Activated CD4-positive, CD25-positive, alpha-beta regulatory T cell treated with anti-CD3 and anti-CD28 coated beads, Interleukin-2, amount 50 U/mL, for 24 hours (primary cell): ENCODE results near the gene ANAPC13.

Experiments
- ATAC-seq, 2 donors: fragments of 150-1000 bp; cut with Tn5 transposase; one replicate each; pipeline ENCODE4 v1.10.0; 2021; ENCODE audit warnings: mild to moderate bottlenecking in 1 of 2, moderate library complexity in 1 of 2

Gene ANAPC13

DNA sequence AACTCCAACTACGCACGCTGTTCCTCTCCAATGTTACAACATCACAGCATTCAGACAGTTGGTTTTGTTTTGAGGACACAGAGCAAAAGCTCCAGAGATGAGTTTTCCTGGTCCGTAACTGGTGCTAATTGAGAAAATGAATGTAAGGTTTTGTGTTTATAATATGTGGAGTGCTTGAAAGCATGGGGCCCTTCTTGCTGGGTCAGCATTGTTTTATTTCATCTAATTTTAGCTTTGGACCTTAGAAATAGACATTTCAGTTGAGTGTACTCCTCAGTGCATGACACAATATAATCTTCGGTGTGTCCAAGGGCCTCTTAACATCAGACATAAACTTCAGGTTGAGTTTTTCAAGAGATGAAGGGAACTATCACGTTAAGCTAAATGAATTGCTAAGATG, 37.1 kb downstream of the ANAPC13 start:
- no peak for ATAC-seq

DNA sequence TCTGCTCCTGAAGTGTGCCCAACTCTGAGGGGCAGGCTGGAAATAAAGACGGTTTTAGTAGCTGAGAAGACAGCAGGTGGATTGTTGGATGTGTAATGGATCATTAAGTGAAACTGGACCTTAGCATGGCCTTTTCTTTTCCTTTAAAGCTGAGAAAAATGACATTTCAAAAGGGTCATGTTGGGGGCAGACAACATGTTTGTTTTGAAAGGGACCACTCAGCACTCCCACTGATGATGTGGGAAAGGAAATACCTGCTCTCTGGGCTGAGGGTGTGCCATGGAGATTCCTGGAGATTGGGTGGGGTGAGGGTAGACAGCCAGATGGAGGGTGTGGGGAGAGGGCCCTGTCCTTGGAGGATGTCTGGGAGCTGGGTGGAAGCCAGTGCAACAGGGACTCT, 38.4 kb downstream of the ANAPC13 start:
- no peak for ATAC-seq

DNA sequence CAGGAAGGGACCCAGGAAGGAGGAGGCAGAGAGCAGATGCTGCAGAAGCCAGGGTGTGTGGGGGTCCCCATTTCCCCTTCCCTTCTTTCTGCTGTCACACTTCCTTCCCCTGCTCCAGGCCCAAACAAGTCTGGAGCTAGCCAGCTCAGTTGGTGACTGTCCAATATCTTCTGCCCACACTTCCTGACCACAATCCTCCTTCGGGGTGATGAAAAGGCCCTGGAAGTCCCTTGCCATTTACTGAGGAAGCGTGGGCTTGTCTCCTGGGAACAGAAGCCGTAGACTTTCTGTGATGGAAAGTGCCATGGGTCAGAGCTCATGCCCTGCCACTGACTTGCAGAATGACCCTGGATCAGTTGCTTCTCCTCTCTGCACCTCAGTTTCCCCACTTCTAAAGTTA, 39.0 kb downstream of the ANAPC13 start:
- ATAC-seq = no peak

DNA sequence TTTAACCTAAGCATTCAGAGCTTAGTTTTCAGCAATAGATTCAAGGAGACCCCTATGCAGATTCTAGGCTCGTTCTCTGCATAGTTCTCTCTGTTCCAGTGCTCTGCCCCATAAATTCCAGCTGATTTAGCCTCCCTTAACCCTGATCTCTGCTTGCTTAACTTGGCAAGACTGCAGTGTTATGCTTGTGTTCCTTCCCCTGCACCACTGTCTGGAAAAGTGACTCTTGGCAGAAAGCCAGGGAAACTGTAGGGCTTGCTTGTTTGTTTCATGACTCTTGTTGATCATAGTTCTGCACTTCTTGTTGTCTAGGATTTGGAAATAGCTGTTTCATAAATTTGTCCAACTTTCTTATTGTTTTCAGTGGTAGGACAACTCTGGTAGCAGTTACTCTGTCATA, 40.1 kb downstream of the ANAPC13 start:
- ATAC-seq = no peak

DNA sequence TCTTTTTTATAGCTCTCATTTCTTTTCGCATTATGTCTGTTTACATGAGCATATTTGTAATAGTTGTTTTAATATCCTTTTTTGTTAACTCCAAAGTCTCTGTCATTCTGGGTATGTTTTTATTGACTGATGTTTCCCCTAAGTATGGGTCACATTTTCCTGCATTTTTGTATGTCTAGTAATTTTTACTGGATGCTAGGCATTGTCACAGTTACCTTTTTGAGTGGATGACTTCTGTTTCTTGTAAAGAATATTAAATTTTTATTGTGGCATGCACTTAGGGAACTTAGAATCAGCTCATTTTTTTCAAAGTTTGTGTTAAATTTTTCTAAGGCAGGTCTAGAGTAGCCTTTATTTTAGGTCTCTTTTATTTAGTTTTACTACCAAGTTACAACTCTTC, 40.7 kb downstream of the ANAPC13 start:
- ATAC-seq = no peak

DNA sequence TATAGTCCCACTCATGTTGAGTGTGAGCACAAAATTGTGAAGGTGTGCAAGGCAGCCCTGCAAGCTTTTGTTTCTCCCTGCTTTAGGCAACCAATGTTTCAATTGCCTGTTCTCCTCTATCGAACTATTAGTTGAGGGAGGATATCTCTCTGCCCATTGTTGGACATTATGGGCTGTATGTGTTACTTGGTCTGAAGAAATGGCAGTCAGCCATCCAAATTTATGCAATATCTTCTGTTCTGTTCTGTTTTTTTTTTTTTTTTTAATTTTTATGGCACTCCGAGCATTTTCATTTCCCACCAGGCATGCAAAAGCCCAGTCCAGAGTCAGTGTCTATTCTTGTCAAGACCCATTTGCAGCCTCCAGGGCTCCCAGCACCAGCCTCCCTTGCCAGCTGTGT, 44.0 kb downstream of the ANAPC13 start:
- ATAC-seq = no peak

DNA sequence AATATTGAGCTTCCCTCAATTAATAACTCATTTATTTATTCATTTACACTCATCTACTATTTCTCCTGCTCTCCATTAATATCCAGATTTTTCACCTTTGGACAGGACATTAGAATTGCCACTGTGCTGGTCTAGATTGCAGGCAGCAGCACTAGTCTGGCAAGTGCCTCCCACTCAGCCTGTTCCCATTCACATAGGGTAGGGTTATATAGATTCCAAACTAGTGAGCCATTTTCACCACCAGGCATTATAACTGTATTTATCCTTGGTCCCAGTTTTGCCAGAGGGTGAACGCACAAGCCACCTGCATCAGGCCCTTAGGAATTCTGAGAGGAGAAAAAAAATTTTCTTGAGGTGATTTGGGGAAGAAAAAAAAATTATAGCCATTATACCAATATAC, 44.5 kb downstream of the ANAPC13 start:
- no peak for ATAC-seq

DNA sequence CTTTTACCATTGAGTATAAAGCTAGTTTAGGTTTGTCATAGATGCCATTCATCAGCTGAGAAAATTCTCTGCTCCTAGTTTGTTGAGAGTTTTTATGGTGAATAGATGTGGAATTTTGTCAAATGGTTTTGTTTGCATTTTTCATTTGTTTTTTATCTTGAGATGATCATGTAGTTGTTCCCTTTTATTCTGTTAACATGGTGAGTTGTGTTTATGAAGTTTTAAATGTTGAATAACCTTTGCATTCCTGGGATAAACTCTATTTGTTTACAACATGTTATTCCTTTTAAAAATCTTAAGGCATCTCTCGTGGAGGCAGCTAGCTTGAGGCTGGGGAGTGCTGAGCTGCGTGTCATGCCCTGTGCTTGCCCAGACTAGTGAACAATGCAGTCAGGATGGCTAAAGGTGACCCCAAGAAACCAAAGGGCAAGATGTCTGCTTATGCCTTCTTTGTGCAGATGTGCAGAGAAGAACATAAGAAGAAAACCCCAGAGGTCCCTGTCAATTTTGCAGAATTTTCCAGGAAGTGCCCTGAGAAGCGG, 48.5 kb downstream of the ANAPC13 start:
- no peak for ATAC-seq

DNA sequence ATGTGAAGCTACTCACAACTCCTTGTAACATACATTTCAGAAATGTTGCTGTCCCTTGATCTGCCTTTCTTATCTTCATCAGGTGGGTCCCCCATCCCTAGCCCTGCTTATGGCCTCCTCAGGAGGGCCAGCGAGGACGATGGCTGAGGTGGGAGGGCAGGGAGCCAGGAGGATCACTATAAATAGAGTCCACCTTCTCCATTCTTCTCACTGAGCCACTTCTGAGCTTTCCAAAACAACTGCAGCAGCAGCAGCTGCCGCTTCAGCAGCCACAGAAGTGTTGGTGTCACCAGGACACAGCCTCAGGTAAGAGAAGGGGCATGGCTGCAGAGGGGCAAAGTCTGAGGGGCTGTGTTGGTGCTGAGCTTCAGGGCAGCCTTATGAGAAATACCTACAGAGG, 53.5 kb downstream of the ANAPC13 start:
- ATAC-seq = no peak

DNA sequence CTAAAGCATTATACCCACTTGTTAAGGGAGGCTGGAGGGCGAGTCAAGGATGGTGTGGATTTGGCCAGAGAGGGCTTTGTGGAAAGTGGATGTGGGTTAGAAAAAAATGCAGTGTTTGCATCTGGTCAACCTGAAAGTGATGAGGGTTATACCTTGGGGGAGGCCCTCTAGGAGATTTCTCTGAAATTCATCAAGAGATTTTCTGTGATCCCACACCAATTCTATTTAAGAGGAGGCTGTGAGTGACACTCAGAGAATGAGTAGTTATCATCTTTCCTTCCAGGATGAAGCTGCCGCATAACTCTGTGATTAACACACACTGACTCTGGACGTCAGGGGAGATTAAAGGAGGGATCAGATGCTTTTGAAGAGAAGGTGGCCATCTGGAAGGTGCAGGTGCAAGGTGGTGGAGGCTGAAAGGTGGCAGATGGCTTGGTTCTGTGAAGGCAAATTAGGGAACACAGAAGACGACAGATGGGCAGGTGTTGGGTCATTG, 54.8 kb downstream of the ANAPC13 start:
- ATAC-seq = no peak

DNA sequence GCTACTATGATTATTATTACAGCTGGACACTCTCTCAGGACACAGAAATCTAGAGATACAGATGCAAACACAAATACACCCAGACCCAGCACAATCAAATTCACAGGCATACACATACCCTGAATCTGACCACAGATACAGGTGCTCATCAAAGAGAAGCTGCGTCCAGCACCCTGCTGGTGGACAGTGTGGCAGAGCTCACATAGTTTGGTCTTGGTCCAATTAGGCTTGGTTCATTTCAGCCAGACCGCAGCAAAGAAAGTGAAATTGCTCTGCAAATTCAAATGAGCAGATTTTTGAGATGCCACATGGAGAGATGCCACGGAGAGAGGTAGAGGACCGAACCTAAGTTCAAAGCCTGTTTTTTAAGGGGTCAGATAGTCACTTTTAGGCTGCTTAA, 55.6 kb downstream of the ANAPC13 start:
- ATAC-seq = no peak

DNA sequence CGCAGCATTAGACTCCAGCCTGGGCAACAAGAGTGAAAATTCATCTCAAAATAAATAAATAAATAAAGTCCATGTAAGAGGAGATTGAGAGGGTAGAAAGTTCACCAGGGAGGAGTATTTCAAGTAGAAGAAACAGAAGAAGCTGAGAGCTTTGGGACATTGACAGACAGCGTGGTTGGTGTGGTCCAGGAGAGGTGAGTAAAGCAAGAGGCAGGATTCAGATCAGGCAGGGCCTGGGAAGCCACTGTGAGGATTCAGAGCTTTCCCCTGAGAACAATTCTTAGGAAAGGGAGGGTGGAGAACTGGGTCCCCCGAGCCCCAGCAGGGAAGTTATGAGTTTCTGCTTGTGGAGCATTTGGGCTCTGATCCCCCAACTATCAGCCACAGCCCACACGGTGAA, 57.4 kb downstream of the ANAPC13 start:
- no peak for ATAC-seq
